Transverse colon (tissue), 4 donors: ENCODE results near the gene RRP12.

Experiments used
- CTCF ChIP-seq, 5 experiments: fragments of 200-600 bp in 3 of 5; fragments of 450-650 bp in 2 of 5; sonication (generic) in 3 of 5; IDR thresholded peaks; 1 replicate in 2 of 5; 2 replicates in 3 of 5; pipeline ENCODE4 v1.5.1; 2016 to 2017; ENCODE audit warnings: antibody characterized with exemption in 5 of 5, inconsistent platforms in 3 of 5, mild to moderate bottlenecking in 2 of 5, moderate library complexity in 1 of 5
- EP300 ChIP-seq: sonication (generic); formaldehyde crosslinking; IDR thresholded peaks from one replicate; pipeline ENCODE4 v1.6.1; 2017; ENCODE audit warnings: antibody characterized with exemption, low read depth
- POLR2AphosphoS5 ChIP-seq, 3 donors: sonication (generic); formaldehyde crosslinking; IDR thresholded peaks; one replicate each; pipeline ENCODE4 v1.6.1; 2016; ENCODE audit warnings: antibody characterized with exemption in 3 of 3

GRCh38 chr10:97435211-97435610 lies 34.1 kb upstream of the RRP12 start:
- TF ChIP-seq EP300: no peak
- TF ChIP-seq CTCF (IDR thresholded peaks at IDR 0.05): no peak
- no peak for TF ChIP-seq POLR2AphosphoS5 (IDR thresholded peaks at IDR 0.05)
